ENCODE results near the gene KLHL3. TPM values are rescaled to one million over a fixed set of nuclear protein-coding genes. Genes with fewer than 3 reads are reported as not detected.

Gene KLHL3
- total and polyA plus RNA-seq, 11 donors = 8.3 to 77.6 (median 26.1) TPM

- intact Hi-C loops (cut with DNase I) = no loop called here
- TF ChIP-seq CTCF (IDR thresholded peaks at IDR 0.05) (no peak), POLR2A (IDR thresholded peaks at IDR 0.05) (no peak)
- Histone ChIP-seq H3K9me3 (peaks cover 0 to 3% (median 0%) of the 10 kb centered on the region in 12 donors), H3K27ac (no peak overlapping the region), H3K4me3 (no peak overlapping the region), H3K36me3 (peaks cover 0 to 60% (median 36%) of the 10 kb centered on the region in 9 donors), H3K27me3 (no peaks in the 10 kb centered on the region), H3K4me1 (peaks cover 0 to 22% (median 8%) of the 10 kb centered on the region in 12 donors)
- no peak for DNase-seq
- 96 to 99% (median 98%) methylated on average over 2 of the region's 2 CpGs for WGBS, 4 donors
- no peak for ATAC-seq
Measured at GRCh38 chr5:137689306-137689705, 46.6 kb downstream of the KLHL3 start.

GRCh38 chr5:137688210-137688840 is 47.6 kb downstream of the KLHL3 start:
- TF ChIP-seq CTCF (IDR thresholded peaks at IDR 0.05) (no peak), POLR2A (IDR thresholded peaks at IDR 0.05) (no peak)
- Histone ChIP-seq H3K27me3 (no peaks in the 10 kb centered on the region), H3K4me3 (no peak overlapping the region), H3K9me3 (peaks cover 0 to 3% (median 0%) of the 10 kb centered on the region in 12 donors), H3K4me1 (peaks cover 0 to 13% (median 2%) of the 10 kb centered on the region in 12 donors), H3K27ac (no peak overlapping the region), H3K36me3 (peaks cover 0 to 60% (median 36%) of the 10 kb centered on the region in 9 donors)
- no peak for DNase-seq
- intact Hi-C loops (cut with DNase I) = no loop called here
- ATAC-seq = no peak
- WGBS, 4 donors = 65 to 73% (median 67%) methylated on average over 5 of the region's 5 CpGs

GRCh38 chr5:137684761-137685160 is 51.1 kb downstream of the KLHL3 start:
- no peaks in the 10 kb centered on the region for H3K27me3 ChIP-seq
- no peak overlapping the region for H3K27ac ChIP-seq
- no peak overlapping the region for H3K4me3 ChIP-seq
- 53 to 68% (median 65%) methylated on average over 3 of the region's 3 CpGs for WGBS, 4 donors
- peaks cover 0 to 46% (median 19%) of the 10 kb centered on the region in 9 donors for H3K36me3 ChIP-seq
- DNase-seq (no peak), ATAC-seq (no peak)
- intact Hi-C loops (cut with DNase I) = no loop called here
- no peak for TF ChIP-seq CTCF (IDR thresholded peaks at IDR 0.05)
- peaks cover 0 to 16% (median under 1%) of the 10 kb centered on the region in 12 donors for H3K4me1 ChIP-seq
- peaks cover 0 to 3% (median 0%) of the 10 kb centered on the region in 12 donors for H3K9me3 ChIP-seq

- DNase-seq = no peak
- Histone ChIP-seq H3K4me3 (no peak overlapping the region), H3K36me3 (peaks cover 0 to 36% (median 10%) of the 10 kb centered on the region in 9 donors), H3K27me3 (no peaks in the 10 kb centered on the region), H3K4me1 (peaks cover 0 to 17% (median 2%) of the 10 kb centered on the region in 12 donors), H3K9me3 (no peaks in the 10 kb centered on the region), H3K27ac (no peak overlapping the region)
- intact Hi-C loops (cut with DNase I) = no loop called here
- no peak for TF ChIP-seq CTCF (IDR thresholded peaks at IDR 0.05)
- TF ChIP-seq POLR2A (IDR thresholded peaks at IDR 0.05) = no peak
- no peak for ATAC-seq
- WGBS, 4 donors = 88 to 96% (median 94%) methylated on average over 1 of the region's 1 CpG
Measured at GRCh38 chr5:137681191-137681590, 54.7 kb downstream of the KLHL3 start.
